Neuron (in vitro differentiated cells): ENCODE data around the gene CROCC.
"Not testable (repeated sequence)": the region's sequence is repeated elsewhere in the genome, so short reads cannot be mapped to it uniquely, and the experiment has no call there.

Experiments used
- H2AFZ ChIP-seq: one replicate; pipeline ENCODE4 v1.6.1; 2013; ENCODE audit warnings: low read depth, mild to moderate bottlenecking, inconsistent platforms, low read length, moderate library complexity
- H3K27me3 ChIP-seq: one replicate; pipeline ENCODE4 v1.6.1; 2013; ENCODE audit warnings: low read length; ENCODE audit not compliant: insufficient read depth
- H3K36me3 ChIP-seq: one replicate; pipeline ENCODE4 v1.6.1; 2013; ENCODE audit warnings: low read length; ENCODE audit not compliant: insufficient read depth
- H3K4me1 ChIP-seq: one replicate; pipeline ENCODE4 v1.6.1; 2013; ENCODE audit warnings: low read length; ENCODE audit not compliant: insufficient read depth
- H3K4me3 ChIP-seq: 2 replicates; pipeline ENCODE4 v1.5.1; 2013; ENCODE audit warnings: mild to moderate bottlenecking, low read length, moderate library complexity
- H3K9me3 ChIP-seq: one replicate; pipeline ENCODE4 v1.6.1; 2013; ENCODE audit warnings: low read length

The CROCC gene

DNA sequence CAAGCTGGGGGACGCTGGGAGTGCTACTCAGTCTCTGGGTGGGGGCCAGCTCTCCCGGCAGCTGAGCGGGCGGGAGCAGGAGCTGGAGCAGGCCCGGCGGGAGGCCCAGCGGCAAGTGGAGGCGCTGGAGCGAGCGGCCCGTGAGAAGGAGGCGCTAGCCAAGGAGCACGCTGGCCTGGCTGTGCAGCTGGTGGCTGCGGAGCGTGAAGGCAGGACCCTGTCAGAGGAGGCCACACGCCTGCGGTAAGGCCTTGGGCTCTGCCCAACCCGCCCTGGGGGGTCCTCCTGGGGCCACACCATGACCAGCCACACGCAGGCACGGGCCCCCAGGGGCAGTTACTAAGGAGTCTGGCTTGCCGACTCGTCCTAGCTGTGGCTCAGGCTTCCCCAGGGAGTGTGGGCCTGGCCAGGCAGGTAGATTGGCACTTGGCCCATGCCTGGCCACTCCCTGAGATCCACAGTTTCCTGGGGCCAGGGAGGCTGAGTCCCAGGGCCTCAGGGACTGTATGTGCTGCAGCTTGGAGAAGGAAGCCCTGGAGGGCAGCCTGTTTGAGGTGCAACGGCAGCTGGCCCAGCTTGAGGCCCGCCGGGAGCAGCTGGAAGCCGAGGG, 26.7 kb downstream of the CROCC start:
- not testable (repeated sequence) for H3K27me3 ChIP-seq, H3K4me1 ChIP-seq, H3K36me3 ChIP-seq, H2AFZ ChIP-seq, H3K4me3 ChIP-seq, H3K9me3 ChIP-seq

DNA sequence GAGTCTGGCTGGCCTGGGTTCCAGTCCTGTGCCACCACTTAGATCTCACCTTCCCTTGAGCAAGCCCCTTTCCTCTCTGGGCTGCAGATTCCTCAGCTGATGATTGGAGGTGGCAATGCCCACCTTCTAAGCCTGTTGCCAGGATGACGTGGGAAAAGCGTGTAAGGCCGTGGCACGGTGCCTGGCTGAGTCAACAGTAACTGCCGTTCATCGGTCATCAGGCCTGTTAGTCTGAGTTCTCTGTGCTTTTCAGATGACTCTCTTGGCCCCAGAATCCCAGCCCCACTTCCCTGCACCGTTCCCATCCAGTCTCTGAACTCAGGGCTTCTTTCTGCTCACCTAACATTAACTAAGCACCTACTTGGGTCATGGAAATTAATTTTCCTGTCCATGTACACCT, 27.3 kb downstream of the CROCC start:
- not testable (repeated sequence) for H3K36me3 ChIP-seq, H3K4me3 ChIP-seq, H2AFZ ChIP-seq, H3K27me3 ChIP-seq, H3K9me3 ChIP-seq, H3K4me1 ChIP-seq

DNA sequence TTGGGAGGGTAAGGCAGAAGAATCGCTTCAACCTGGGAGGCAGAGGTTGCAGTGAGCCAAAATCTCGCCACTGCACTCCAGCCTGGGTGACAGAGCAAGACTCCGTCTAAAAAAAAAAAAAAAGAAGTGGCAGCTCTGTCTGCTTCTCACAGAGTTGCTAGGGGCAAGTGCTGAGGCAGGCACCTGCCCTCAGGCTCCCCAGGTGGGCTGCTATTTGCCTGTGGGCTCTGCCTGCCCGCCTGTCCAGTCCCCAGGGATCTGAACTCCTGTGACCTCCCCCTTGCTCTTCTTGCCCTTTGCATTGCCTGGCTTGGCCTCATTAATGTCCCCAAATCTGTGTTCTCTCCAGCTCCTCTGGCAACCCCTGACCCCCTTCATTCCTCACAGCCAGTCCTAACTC, 30.6 kb downstream of the CROCC start:
- H3K9me3 ChIP-seq, H3K4me1 ChIP-seq, H3K27me3 ChIP-seq, H3K4me3 ChIP-seq, H2AFZ ChIP-seq, H3K36me3 ChIP-seq: not testable (repeated sequence)

DNA sequence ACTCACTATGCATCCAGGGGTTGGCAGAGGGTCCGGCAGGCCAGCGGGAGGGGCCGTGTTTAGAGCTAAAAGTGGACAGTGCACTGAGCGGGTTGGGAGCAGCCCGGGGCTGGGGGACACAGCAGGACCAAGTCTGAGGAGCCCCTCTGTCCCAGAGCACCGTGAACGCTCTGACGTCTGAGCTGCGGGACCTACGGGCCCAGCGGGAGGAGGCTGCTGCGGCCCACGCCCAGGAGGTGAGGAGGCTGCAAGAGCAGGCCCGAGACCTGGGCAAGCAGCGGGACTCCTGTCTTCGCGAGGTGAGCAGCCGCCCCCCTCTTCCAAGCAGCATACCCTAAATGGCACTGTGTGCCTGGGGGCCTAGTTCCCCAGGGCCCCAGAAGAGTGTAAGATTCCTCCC, 32.8 kb downstream of the CROCC start:
- Histone ChIP-seq H3K4me3 (no peak overlapping the region), H3K27me3 (no peaks in the 10 kb centered on the region), H3K36me3 (no peaks in the 10 kb centered on the region), H3K4me1 (peaks cover 2% of the 10 kb centered on the region), H2AFZ (no peak overlapping the region), H3K9me3 (no peaks in the 10 kb centered on the region)

DNA sequence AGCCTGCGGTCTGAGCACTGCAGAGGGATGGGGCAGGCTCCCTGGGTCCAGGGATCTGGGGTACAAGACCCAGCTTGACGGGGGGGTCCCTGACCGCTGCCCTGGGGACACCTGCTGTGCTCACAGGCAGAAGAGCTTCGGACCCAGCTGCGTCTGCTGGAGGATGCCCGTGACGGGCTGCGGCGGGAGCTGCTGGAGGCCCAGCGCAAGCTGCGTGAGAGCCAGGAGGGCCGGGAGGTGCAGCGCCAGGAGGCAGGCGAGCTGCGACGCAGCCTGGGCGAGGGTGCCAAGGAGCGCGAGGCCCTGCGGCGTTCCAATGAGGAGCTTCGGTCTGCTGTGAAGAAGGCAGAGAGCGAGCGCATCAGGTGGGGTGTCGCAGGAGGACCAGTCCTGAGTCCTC, 33.5 kb downstream of the CROCC start:
- Histone ChIP-seq H2AFZ (no peak overlapping the region), H3K27me3 (no peaks in the 10 kb centered on the region), H3K9me3 (no peaks in the 10 kb centered on the region), H3K36me3 (no peaks in the 10 kb centered on the region), H3K4me1 (peaks cover 2% of the 10 kb centered on the region), H3K4me3 (no peak overlapping the region)

DNA sequence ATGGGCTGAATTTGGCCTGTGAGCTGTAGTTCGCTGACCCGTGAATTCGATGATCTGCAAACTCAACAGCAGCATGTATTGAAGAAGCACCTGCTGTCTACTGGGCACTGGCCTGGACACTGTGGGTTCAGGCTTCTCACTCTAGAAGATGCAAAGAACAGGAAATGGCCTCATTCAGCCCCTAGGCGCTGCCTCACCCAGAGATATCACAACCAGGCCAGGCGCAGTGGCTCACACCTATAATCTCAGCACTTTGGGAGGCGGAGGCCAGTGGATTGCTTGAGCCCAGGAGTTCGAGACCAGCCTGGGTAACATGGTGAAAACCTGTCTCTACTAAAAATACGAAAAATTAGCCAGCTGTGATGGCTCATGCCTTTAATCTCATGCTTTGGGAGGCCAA, 35.0 kb downstream of the CROCC start:
- H3K4me3 ChIP-seq: no peak overlapping the region
- no peak overlapping the region for H2AFZ ChIP-seq
- H3K27me3 ChIP-seq: no peaks in the 10 kb centered on the region
- H3K4me1 ChIP-seq: peaks cover 2% of the 10 kb centered on the region
- H3K36me3 ChIP-seq: no peaks in the 10 kb centered on the region
- no peaks in the 10 kb centered on the region for H3K9me3 ChIP-seq

DNA sequence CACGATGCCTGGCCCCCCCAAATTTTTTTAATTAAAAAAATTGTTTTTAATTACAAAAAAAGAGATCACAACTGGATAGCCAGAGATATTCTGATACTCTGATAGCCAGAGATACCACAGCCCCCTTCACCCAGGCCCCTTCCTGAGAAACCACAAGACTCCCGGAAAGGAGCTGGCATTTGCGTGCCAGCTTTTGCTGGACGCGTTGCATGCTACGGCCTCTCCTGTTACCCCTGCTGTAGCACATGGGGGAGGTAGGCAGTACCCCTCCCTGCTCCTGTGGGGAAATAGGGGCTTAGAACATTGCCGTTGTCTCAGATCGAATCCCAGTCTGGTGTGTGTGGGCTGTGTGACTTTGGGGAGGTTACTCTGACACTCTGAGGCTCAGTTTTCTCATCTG, 36.0 kb downstream of the CROCC start:
- no peaks in the 10 kb centered on the region for H3K36me3 ChIP-seq
- no peak overlapping the region for H2AFZ ChIP-seq

DNA sequence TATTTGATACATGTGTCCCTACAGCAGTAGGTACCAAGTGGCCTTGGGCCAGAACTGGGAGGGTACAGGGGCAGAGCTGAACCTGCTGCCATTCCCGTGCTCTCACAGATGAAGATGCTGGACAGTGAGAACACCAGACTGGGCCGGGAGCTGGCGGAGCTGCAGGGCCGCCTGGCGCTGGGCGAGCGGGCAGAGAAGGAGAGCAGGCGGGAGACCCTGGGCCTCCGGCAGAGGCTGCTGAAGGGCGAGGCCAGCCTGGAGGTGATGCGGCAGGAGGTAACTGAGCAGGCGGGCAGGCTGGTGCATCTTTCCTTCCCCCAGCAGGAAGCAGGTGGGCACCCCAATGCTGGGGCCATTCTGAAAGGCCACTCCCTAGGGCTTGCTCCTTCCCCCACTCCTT, 36.7 kb downstream of the CROCC start:
- no peaks in the 10 kb centered on the region for H3K4me1 ChIP-seq
- peaks cover 3% of the 10 kb centered on the region for H3K36me3 ChIP-seq
- no peak overlapping the region for H3K4me3 ChIP-seq
- H2AFZ ChIP-seq: no peak overlapping the region
- H3K27me3 ChIP-seq: no peaks in the 10 kb centered on the region
- H3K9me3 ChIP-seq: no peaks in the 10 kb centered on the region

More for the DNA sequence above, 36.0 kb downstream of the CROCC start:
- Histone ChIP-seq H3K27me3 (no peaks in the 10 kb centered on the region), H3K9me3 (no peaks in the 10 kb centered on the region), H3K4me3 (no peak overlapping the region), H3K4me1 (peaks cover 2% of the 10 kb centered on the region)

DNA sequence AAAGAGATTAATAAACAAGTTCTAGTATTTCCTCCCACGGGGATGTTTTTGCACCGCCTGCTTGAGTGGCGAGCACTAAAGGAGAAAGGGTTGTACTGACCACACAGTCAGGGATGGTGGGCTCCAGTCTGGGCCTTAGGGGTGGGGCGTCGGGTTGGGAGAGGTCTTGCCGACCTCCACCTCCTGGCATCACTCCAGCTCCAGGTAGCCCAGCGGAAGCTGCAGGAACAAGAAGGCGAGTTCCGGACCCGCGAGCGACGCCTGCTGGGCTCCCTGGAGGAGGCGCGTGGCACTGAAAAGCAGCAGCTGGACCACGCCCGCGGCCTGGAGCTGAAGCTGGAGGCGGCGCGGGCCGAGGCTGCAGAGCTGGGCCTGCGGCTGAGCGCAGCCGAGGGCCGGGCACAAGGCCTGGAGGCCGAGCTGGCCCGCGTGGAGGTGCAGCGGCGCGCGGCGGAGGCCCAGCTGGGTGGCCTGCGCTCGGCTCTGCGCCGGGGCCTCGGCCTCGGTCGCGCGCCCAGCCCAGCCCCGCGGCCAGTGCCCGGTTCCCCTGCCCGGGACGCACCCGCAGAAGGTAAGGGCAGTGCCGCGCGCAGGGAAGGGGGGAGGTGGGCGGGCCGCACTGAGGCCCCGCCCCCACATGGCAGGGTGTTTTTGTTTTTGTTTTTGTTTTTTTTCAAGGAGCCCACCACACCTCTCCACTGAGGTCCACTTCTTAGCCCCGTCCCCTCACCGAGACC, 39.0 kb downstream of the CROCC start:
- Histone ChIP-seq H3K4me1 (no peaks in the 10 kb centered on the region), H3K27me3 (no peaks in the 10 kb centered on the region), H2AFZ (no peak overlapping the region), H3K9me3 (no peaks in the 10 kb centered on the region), H3K36me3 (peaks cover 3% of the 10 kb centered on the region), H3K4me3 (no peak overlapping the region)

DNA sequence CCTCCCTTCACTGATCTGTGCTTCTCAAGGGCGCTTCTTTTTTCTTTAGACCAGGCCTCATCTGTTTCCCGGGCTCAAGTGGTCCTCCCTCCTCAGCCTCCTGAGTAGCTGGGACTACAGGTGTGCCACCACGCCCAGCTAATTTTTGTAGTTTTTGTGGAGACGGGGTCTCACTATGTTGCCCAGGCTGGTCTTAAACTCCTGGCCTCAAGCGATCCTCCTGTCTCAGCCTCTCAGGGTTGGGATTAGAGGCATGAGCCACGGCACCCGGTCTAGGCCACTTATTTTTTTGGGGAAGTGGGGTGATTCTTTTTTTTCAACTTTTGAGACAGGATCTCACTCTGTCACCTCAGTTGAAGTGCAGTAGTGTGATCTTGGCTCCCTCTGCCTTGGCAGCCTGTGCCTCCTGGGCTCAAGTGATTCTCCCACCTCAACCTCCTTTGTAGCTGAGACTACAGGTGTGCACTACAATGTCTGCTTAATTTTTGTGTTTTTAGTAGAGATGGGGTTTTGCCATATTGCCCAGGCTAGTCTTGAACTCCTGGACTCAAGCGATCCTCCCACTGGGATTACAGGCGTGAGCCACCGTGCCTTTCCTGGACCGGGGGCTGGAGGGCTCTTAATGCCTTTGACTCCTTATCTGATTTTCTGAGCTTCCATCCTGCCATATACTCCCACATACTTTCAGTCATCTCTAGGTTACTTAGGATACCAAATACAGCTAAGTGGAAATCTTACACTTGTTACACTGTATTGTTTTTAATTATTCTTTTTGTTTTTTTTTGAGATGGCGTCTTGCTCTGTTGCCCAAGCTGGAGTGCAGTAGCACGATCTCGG, 39.8 kb downstream of the CROCC start:
- Histone ChIP-seq H3K4me3 (no peak overlapping the region), H3K4me1 (no peaks in the 10 kb centered on the region), H3K27me3 (no peaks in the 10 kb centered on the region), H3K9me3 (no peaks in the 10 kb centered on the region), H3K36me3 (peaks cover 9% of the 10 kb centered on the region), H2AFZ (no peak overlapping the region)

DNA sequence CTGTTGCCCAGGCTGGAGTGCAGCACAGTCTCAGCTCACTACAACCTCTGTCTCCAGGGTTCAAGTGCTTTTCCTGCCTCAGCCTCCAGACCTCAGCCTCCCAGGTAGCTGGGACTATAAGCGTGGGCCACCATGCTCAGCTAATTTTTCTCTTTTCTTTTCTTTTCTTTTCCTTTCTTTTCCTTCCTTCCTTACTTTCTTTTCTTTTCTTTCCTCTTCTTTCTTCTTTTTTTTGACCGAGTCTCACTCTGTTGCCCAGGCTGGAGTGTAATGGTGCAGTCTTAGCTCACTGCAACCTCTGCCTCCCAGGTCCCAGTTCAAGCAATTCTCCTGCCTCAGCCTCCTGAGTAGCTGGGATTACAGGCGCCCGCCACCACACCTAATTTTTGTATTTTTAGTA, 42.4 kb downstream of the CROCC start:
- H2AFZ ChIP-seq, H3K36me3 ChIP-seq, H3K4me1 ChIP-seq, H3K4me3 ChIP-seq, H3K9me3 ChIP-seq, H3K27me3 ChIP-seq: not testable (repeated sequence)

DNA sequence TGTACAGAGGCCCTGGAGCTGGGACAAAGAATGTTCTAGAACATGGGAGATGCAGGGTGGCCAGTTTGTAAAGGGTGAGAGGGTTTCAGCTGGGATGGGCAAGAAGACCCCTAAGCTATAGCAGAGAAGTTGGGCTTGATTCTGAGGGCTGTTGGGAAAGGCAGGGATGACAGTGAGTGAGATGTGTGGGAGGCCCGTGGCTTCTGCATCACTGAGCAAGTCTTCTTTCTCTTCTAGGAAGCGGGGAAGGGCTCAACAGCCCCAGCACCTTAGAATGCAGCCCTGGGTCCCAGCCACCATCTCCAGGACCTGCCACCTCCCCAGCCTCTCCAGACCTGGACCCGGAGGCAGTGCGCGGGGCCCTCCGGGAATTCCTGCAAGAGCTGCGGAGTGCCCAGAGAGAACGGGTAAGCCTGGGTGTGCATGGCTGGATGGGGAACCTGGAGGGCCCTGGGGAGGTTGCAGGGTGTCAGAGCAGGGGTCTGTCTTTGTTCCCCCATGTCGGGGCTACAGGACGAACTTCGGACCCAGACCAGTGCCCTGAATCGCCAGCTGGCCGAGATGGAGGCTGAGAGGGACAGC, 43.8 kb downstream of the CROCC start:
- Histone ChIP-seq H3K27me3 (no peaks in the 10 kb centered on the region), H3K36me3 (peaks cover 9% of the 10 kb centered on the region), H3K9me3 (no peaks in the 10 kb centered on the region), H2AFZ (no peak overlapping the region), H3K4me1 (no peaks in the 10 kb centered on the region), H3K4me3 (no peak overlapping the region)

DNA sequence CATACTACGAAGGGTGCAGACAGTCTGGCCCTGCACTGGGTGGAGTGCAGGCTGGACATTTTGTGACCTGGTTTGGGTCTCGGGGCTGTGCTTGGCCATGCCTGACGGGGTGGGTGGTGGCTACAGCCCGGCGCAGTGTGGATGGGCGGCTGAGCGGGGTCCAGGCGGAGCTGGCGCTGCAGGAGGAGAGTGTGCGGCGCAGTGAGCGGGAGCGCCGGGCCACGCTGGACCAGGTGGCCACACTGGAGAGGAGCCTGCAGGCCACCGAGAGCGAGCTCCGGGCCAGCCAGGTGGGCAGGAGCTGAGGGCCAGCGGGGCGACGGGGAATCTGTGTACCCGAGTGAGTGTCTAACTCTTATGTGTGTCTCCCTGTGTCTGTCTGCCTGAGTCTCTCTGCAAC, 44.6 kb downstream of the CROCC start:
- H3K9me3 ChIP-seq: no peaks in the 10 kb centered on the region
- no peaks in the 10 kb centered on the region for H3K4me1 ChIP-seq
- no peak overlapping the region for H2AFZ ChIP-seq
- H3K27me3 ChIP-seq: no peaks in the 10 kb centered on the region
- peaks cover 9% of the 10 kb centered on the region for H3K36me3 ChIP-seq
- no peak overlapping the region for H3K4me3 ChIP-seq
